ENCODE results near the gene GCSAM.
"Not testable (repeated sequence)": the region's sequence is repeated elsewhere in the genome, so short reads cannot be mapped to it uniquely, and the experiment has no call there.

DNA sequence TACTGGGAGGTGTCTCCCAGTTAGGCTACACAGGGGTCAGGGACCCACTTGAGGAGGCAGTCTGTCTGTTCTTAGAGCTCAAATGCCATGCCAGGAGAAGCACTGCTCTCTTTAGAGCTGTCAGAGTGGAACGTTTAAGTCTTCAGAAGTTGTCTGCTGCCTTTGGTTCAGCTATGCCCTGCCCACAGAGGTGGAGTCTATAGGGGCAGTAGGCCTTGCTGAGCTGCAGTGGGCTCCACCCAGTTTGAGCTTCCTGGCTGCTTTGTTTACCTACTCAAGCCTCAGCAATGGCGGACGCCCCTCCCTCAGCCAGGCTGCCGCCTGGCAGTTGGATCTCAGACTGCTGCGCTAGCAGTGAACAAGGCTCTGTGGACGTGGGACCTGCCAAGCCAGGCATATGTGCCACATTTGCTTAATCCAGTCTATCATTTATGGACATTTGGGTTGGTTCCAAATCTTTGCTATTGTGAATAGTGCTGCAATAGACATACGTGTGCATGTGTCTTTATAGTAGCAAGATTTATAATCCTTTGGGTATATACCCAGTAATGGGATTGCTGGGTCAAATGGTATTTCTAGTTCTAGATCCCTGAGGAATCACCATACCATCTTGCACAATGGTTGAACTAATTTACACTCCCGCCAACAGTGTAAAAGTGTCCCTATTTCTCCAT lies 60.5 kb downstream of the GCSAM start:
- TF ChIP-seq, protein P1, sequence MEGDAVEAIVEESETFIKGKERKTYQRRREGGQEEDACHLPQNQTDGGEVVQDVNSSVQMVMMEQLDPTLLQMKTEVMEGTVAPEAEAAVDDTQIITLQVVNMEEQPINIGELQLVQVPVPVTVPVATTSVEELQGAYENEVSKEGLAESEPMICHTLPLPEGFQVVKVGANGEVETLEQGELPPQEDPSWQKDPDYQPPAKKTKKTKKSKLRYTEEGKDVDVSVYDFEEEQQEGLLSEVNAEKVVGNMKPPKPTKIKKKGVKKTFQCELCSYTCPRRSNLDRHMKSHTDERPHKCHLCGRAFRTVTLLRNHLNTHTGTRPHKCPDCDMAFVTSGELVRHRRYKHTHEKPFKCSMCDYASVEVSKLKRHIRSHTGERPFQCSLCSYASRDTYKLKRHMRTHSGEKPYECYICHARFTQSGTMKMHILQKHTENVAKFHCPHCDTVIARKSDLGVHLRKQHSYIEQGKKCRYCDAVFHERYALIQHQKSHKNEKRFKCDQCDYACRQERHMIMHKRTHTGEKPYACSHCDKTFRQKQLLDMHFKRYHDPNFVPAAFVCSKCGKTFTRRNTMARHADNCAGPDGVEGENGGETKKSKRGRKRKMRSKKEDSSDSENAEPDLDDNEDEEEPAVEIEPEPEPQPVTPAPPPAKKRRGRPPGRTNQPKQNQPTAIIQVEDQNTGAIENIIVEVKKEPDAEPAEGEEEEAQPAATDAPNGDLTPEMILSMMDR (IDR thresholded peaks at IDR 0.05): not testable (repeated sequence)
- not testable (repeated sequence) for TF ChIP-seq POLR2A, EP300 (IDR thresholded peaks at IDR 0.05)

All from ovary (tissue), 3 donors.